Trophoblast cell (in vitro differentiated cells and primary cell): ENCODE results near the gene PRC1.
A peak's percentile ranks its signal among the peaks of the same experiment; 100 is the strongest.

ENCODE experiments used
- DNase-seq, 2 donors: peaks; one replicate each; pipeline ENCODE4 v3.0.0-alpha.2; 2016
- H2AFZ ChIP-seq: 2 replicates; pipeline ENCODE4 v1.6.1; 2013; ENCODE audit warnings: low read length, moderate library complexity, mild to moderate bottlenecking; ENCODE audit not compliant: insufficient read depth, poor library complexity
- H2AK5ac ChIP-seq: 2 replicates; pipeline ENCODE4 v1.6.1; 2013; ENCODE audit warnings: mild to moderate bottlenecking, low read length
- H2BK120ac ChIP-seq: 2 replicates; pipeline ENCODE4 v1.6.1; 2013; ENCODE audit warnings: low read length, mild to moderate bottlenecking, moderate library complexity; ENCODE audit not compliant: insufficient read depth, poor library complexity
- H2BK12ac ChIP-seq: 2 replicates; pipeline ENCODE4 v1.6.1; 2013; ENCODE audit warnings: mild to moderate bottlenecking, low read length, moderate library complexity
- H2BK5ac ChIP-seq: 2 replicates; pipeline ENCODE4 v1.6.1; 2013; ENCODE audit warnings: low read length, low read depth, moderate library complexity, mild to moderate bottlenecking; ENCODE audit not compliant: poor library complexity
- H3K14ac ChIP-seq: 2 replicates; pipeline ENCODE4 v1.6.1; 2013; ENCODE audit warnings: mild to moderate bottlenecking, low read length
- H3K18ac ChIP-seq: 2 replicates; pipeline ENCODE4 v1.6.1; 2013; ENCODE audit warnings: mild to moderate bottlenecking, low read length
- H3K23ac ChIP-seq: 2 replicates; pipeline ENCODE4 v1.6.1; 2013; ENCODE audit warnings: low read length
- H3K27ac ChIP-seq: 2 replicates; pipeline ENCODE4 v1.5.1; 2013; ENCODE audit warnings: low read depth, mild to moderate bottlenecking, inconsistent platforms, low read length, moderate library complexity
- H3K27me3 ChIP-seq: 2 replicates; pipeline ENCODE4 v1.6.1; 2013; ENCODE audit warnings: inconsistent platforms, mild to moderate bottlenecking, low read length, moderate library complexity; ENCODE audit not compliant: insufficient read depth
- H3K36me3 ChIP-seq, 2 experiments: 1 replicate in 1 of 2; 2 replicates in 1 of 2; pipeline ENCODE4 v1.6.1; 2013; ENCODE audit warnings: low read length in 2 of 2, mild to moderate bottlenecking in 2 of 2, moderate library complexity in 1 of 2; ENCODE audit not compliant: insufficient read depth in 2 of 2, control insufficient read depth in 1 of 2
- H3K4ac ChIP-seq: 2 replicates; pipeline ENCODE4 v1.6.1; 2013; ENCODE audit warnings: low read depth, mild to moderate bottlenecking, low read length, moderate library complexity
- H3K4me1 ChIP-seq, 2 experiments: 1 replicate in 1 of 2; 2 replicates in 1 of 2; pipeline ENCODE4 v1.6.1; 2013; ENCODE audit warnings: low read length in 2 of 2, mild to moderate bottlenecking in 2 of 2, moderate library complexity in 1 of 2; ENCODE audit not compliant: insufficient read depth in 2 of 2, control insufficient read depth in 1 of 2
- H3K4me2 ChIP-seq: 2 replicates; pipeline ENCODE4 v1.6.1; 2013; ENCODE audit warnings: inconsistent platforms, mild to moderate bottlenecking, low read length, moderate library complexity
- H3K4me3 ChIP-seq: 2 replicates; pipeline ENCODE4 v1.5.1; 2013; ENCODE audit warnings: mild to moderate bottlenecking, low read depth, low read length, inconsistent platforms
- H3K79me1 ChIP-seq: one replicate; pipeline ENCODE4 v1.6.1; 2013; ENCODE audit warnings: low read length
- H3K79me2 ChIP-seq: 2 replicates; pipeline ENCODE4 v1.6.1; 2013; ENCODE audit warnings: low read length, mild to moderate bottlenecking; ENCODE audit not compliant: control insufficient read depth, insufficient read depth, poor library complexity
- H3K9ac ChIP-seq: 2 replicates; pipeline ENCODE4 v1.6.1; 2013; ENCODE audit warnings: mild to moderate bottlenecking, low read length
- H3K9me3 ChIP-seq: 2 replicates; pipeline ENCODE4 v1.6.1; 2013; ENCODE audit warnings: low read depth, mild to moderate bottlenecking, control low read depth, inconsistent platforms, low read length; ENCODE audit not compliant: insufficient read depth
- H4K12ac ChIP-seq: 2 replicates; pipeline ENCODE4 v1.6.1; 2013; ENCODE audit warnings: low read depth, mild to moderate bottlenecking, low read length, moderate library complexity
- H4K8ac ChIP-seq: 2 replicates; pipeline ENCODE4 v1.6.1; 2013; ENCODE audit warnings: low read depth, mild to moderate bottlenecking, low read length, moderate library complexity
- H4K91ac ChIP-seq: one replicate; pipeline ENCODE4 v1.6.1; 2013; ENCODE audit warnings: low read depth, mild to moderate bottlenecking, low read length, moderate library complexity
- WGBS: extraction: QIAGEN DNeasy Blood & Tissue Kit; methylation state at CpG from one replicate; pipeline ENCODE4 v1.1.7; 2013; ENCODE audit warnings: missing lambda C conversion rate; ENCODE audit not compliant: insufficient read length, insufficient coverage; ENCODE audit errors: extremely low coverage; 5-methylcytosine and 5-hydroxymethylcytosine counted together

The PRC1 gene

DNA sequence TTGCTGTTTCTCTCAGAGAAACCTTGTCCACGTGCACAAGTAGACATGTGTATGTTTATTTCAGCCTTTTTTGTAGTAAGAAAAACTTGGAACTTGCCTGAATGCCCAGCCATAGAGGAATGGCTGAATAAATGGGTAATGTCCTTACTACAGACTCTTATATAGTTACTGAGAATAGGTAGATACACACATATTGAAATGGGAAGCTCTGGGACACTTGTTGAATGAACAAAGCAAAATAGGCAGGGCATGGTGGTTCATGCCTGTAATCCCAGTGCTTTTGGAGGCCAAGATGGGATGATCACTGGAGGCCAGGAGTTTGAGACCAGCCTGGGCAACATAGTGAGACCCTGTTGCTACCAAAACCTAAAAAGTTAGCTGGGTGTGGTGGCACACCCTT, 57.5 kb downstream of the PRC1 start:
- Histone ChIP-seq H3K36me3 (peaks cover 27 to 29% of the 10 kb centered on the region in 2 experiments), H3K79me2 (peaks cover 10% of the 10 kb centered on the region), H3K4ac (no peak overlapping the region), H3K79me1 (peaks cover 9% of the 10 kb centered on the region), H3K27me3 (no peaks in the 10 kb centered on the region), H3K4me2 (no peak overlapping the region), H2AK5ac (no peak overlapping the region), H2BK120ac (no peak overlapping the region), H3K9me3 (no peaks in the 10 kb centered on the region), H3K27ac (no peak overlapping the region), H3K4me3 (no peak overlapping the region), H2BK5ac (no peak overlapping the region), H3K18ac (no peak overlapping the region), H3K4me1 (peaks cover 8 to 14% of the 10 kb centered on the region in 2 experiments), H3K23ac (no peak overlapping the region), H4K91ac (no peak overlapping the region), H3K14ac (no peak overlapping the region), H2AFZ (no peak overlapping the region), H2BK12ac (no peak overlapping the region), H4K12ac (no peak overlapping the region), H3K9ac (no peak overlapping the region), H4K8ac (no peak overlapping the region)
- no CpG with 5 or more reads among the region's 1 CpG for WGBS
- no peak for DNase-seq

DNA sequence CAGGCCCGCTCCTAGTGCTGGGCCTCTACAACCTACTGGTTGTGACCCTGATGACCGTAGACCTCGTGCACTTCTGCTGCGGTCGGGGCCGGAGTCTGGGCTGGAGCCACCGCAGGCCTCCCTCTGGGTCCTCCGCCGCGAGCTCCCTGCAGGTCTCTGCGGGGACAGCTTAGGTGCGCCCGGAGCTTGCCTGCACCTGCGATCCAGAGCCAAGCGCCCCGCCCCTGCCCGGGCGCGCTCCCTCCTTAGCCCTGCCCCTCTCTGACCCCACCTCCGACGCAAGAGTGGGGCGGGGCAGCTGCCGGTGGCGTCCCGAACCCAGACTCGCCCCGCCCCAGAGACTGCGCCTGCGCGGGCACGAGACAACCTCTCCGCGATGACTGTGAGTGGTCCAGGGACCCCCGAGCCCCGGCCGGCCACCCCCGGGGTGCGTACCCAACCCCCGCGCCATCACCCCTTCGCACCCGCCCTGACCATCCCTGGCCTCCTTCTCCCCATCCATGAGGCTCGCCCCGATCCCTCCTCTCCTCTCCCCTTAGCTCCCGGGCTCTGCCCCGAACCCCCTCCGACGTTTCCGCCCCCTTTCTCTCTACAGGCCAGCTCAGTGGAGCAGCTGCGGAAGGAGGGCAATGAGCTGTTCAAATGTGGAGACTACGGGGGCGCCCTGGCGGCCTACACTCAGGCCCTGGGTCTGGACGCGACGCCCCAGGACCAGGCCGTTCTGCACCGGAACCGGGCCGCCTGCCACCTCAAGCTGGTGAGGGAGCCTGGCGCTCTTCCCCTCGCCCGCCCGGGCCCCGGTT, 59.2 kb downstream of the PRC1 start, which contains the start of gene UNC45A:
Gene UNC45A (plus strand): TSS at position 337 of the 803 bp plus-strand sequence. CDS start 40 bp downstream, at position 377.
- H2AFZ ChIP-seq: peak within 1 kb of the TSS; percentile 65
- H3K23ac ChIP-seq: no peak within 1 kb of the TSS
- peaks cover 16 to 17% of the 10 kb centered on the region in 2 experiments for H3K36me3 ChIP-seq
- H3K27me3 ChIP-seq: no peaks in the 10 kb centered on the region
- peak within 1 kb of the TSS; percentile 31 for H2AK5ac ChIP-seq
- peaks cover 9% of the 10 kb centered on the region for H3K79me1 ChIP-seq
- H3K4me3 ChIP-seq: peak within 1 kb of the TSS; percentile 87
- H3K4ac ChIP-seq: peak within 1 kb of the TSS; percentile 35
- peak within 1 kb of the TSS; percentile 34 for H3K18ac ChIP-seq
- H3K9ac ChIP-seq: peak within 1 kb of the TSS; percentile 72
- peaks cover 8 to 14% of the 10 kb centered on the region in 2 experiments for H3K4me1 ChIP-seq
- WGBS: no CpG with 5 or more reads among the region's 65 CpGs
- H4K12ac ChIP-seq: peak within 1 kb of the TSS; percentile 54
- peak within 1 kb of the TSS; percentile 7 for H2BK5ac ChIP-seq
- H4K8ac ChIP-seq: peak within 1 kb of the TSS; percentile 66
- peak; percentile 90 to 94 for DNase-seq
- H4K91ac ChIP-seq: peak within 1 kb of the TSS; percentile 21
- no peak within 1 kb of the TSS for H3K27ac ChIP-seq
- H2BK12ac ChIP-seq: no peak within 1 kb of the TSS
- H3K79me2 ChIP-seq: peaks cover 10% of the 10 kb centered on the region
- peak within 1 kb of the TSS; percentile 83 for H3K4me2 ChIP-seq
- H3K14ac ChIP-seq: peak within 1 kb of the TSS; percentile 65
- H2BK120ac ChIP-seq: peak within 1 kb of the TSS; percentile 59
- no peaks in the 10 kb centered on the region for H3K9me3 ChIP-seq

DNA sequence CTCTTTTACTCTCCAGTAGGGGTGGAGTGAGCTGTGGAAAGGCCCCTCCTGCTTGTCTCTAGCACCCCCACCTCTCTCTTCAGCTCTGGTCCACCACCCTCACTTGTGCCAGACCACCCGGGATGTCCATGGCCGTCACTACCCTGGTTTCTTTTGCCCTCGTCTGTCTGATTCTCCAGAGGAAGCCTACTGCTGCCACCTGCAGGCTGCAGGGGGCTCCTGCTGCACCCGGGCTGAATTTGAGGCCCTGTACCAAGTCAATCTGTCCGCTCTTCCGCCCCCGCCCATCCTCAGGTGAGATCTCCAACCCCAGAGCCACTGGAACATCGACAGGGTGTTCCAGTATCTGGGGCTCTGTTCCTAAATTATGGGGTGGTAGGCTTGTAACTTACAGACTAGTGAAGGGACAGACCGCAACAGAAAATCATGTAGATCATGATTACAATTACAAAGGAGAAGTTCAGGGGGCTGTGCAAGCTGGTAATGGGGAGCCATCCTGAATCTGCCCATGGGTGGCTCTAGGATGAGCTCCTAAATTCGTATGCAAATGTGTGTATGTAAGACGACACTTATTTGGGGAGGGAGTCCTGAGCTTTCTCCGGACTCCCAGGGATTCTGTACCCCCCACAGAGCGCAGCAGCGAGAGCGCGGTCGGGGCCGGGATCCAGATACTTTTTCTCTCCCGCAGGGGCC, 59.9 kb downstream of the PRC1 start:
- no CpG with 5 or more reads among the region's 19 CpGs for WGBS
- no peak overlapping the region for H2BK120ac ChIP-seq

DNA sequence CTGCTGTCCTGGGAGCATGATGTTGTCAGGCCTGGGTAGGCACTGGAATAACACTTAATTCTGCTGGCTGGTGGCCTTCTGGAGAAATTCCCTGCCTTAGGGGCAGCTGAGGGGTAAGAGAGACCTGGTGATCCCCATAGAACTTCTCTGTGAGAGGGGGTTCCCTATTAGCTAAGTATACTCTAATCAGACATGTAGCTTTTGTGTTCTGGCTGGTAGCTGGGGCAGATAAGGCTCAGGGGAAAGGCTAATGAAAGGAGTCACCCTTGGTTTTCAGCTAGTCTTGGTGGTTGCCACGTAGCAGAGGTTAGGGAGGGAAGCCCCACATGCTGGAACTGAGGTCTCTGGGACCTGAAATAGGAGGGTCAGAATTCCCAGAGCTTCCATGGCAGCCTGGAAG, 61.0 kb downstream of the PRC1 start:
- no peak for DNase-seq
- H3K14ac ChIP-seq: no peak overlapping the region
- H3K4me3 ChIP-seq: no peak overlapping the region
- no peak overlapping the region for H3K27ac ChIP-seq
- no CpG with 5 or more reads among the region's 1 CpG for WGBS
- H4K8ac ChIP-seq: no peak overlapping the region
- peaks cover 10% of the 10 kb centered on the region for H3K79me2 ChIP-seq
- H4K91ac ChIP-seq: no peak overlapping the region
- no peak overlapping the region for H2BK12ac ChIP-seq
- peaks cover 9% of the 10 kb centered on the region for H3K79me1 ChIP-seq
- no peak overlapping the region for H2AFZ ChIP-seq
- H3K9ac ChIP-seq: no peak overlapping the region
- no peak overlapping the region for H4K12ac ChIP-seq
- H3K23ac ChIP-seq: no peak overlapping the region
- no peak overlapping the region for H2AK5ac ChIP-seq
- H3K36me3 ChIP-seq: peaks cover 4% of the 10 kb centered on the region in 2 experiments
- H3K27me3 ChIP-seq: no peaks in the 10 kb centered on the region
- no peaks in the 10 kb centered on the region for H3K9me3 ChIP-seq
- H3K4ac ChIP-seq: no peak overlapping the region
- H3K18ac ChIP-seq: no peak overlapping the region
- no peak overlapping the region for H2BK120ac ChIP-seq
- peaks cover 8 to 14% of the 10 kb centered on the region in 2 experiments for H3K4me1 ChIP-seq
- H2BK5ac ChIP-seq: no peak overlapping the region
- H3K4me2 ChIP-seq: no peak overlapping the region

More for the DNA sequence above, 59.9 kb downstream of the PRC1 start:
- H3K27me3 ChIP-seq: no peaks in the 10 kb centered on the region
- H3K18ac ChIP-seq: no peak overlapping the region
- H3K9me3 ChIP-seq: no peaks in the 10 kb centered on the region
- H3K79me1 ChIP-seq: peaks cover 9% of the 10 kb centered on the region
- peaks cover 8 to 9% of the 10 kb centered on the region in 2 experiments for H3K36me3 ChIP-seq
- no peak overlapping the region for H3K27ac ChIP-seq
- no peak overlapping the region for H4K91ac ChIP-seq
- H3K23ac ChIP-seq: no peak overlapping the region
- H4K8ac ChIP-seq: peak overlapping the region; percentile 25
- peak overlapping the region; percentile 87 for H3K4me3 ChIP-seq
- no peak overlapping the region for H3K14ac ChIP-seq
- H2BK12ac ChIP-seq: no peak overlapping the region
- peaks cover 8 to 14% of the 10 kb centered on the region in 2 experiments for H3K4me1 ChIP-seq
- H2BK5ac ChIP-seq: no peak overlapping the region
- no peak overlapping the region for H4K12ac ChIP-seq
- peak overlapping the region; percentile 83 for H3K4me2 ChIP-seq
- no peak overlapping the region for H2AK5ac ChIP-seq
- H2AFZ ChIP-seq: peak overlapping the region; percentile 27
- peak; percentile 89 to 90 for DNase-seq
- no peak overlapping the region for H3K9ac ChIP-seq
- H3K79me2 ChIP-seq: peaks cover 10% of the 10 kb centered on the region
- no peak overlapping the region for H3K4ac ChIP-seq
